ENCODE measurements around the gene CTBP2.

Gene CTBP2

GRCh38 chr10:125121003-125121402 lies 39.4 kb downstream of the CTBP2 start:
- no peak for DNase-seq

DNA sequence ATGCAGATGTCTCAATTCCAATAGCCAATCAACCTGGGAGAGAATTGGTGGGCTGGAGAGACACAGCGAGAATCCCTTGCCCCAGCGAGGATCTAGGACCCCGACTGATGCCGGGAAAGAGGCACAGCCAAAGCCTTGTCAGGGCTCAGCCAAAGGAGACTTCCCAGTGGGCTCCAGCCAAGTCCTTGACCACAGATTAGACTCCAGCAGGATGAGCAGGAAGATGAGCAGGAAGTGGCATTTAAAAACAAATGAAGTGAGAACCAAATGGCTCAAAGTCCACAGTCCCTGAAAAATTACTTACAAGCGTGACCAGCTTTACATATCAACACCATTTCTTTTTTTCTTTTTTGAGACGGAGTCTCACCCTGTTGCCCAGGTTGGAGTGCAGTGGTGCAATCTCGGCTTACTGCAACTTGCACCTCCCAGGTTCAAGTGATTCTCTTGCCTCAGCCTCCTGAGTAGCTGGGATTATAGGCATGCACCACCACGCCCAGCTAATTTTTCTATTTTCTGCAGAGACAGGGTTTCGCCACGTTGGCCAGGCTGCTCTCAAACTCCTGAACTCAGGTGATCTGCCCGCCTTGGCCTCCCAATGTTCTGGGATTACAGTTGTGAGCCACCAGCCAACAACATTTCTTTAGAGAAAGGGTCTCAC lies 40.2 kb downstream of the CTBP2 start:
- DNase-seq: no peak

- DNase-seq: no peak
These were observed 41.7 kb downstream of the CTBP2 start for GRCh38 chr10:125118701-125119100.

GRCh38 chr10:125118011-125118611 lies 42.3 kb downstream of the CTBP2 start:
- no peak for DNase-seq

DNA sequence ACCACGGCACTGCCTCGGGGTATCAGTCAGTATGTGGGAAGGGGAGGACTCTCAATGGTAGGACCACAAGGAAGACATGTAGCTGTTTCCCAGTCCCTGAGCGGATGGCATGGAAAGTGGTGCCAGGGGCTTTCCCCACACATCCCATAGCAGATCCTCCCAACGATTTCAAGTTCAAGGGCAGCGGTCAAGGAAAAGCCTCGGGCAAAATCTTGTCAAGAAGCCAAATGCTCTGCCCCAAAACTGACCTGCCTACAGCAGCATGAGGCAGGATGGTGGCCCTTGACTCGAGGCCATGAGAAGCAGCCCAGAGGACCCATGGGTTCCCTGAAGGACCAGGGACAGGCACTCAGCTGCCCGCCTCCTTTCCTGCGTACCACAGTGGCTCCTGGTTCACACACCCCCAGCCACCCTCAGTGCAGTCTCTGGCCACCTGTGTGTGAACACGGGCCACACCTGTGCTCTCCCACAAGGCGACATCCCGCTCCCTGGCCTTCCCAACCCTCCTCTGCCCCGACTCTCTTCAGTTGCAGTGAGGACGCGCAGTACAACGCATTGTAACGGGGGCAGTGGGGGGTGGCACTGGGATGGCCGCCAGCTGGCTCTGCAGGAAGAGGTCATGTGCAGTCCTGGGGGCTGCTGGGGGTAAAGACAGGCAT lies 43.6 kb downstream of the CTBP2 start:
- DNase-seq: no peak

DNA sequence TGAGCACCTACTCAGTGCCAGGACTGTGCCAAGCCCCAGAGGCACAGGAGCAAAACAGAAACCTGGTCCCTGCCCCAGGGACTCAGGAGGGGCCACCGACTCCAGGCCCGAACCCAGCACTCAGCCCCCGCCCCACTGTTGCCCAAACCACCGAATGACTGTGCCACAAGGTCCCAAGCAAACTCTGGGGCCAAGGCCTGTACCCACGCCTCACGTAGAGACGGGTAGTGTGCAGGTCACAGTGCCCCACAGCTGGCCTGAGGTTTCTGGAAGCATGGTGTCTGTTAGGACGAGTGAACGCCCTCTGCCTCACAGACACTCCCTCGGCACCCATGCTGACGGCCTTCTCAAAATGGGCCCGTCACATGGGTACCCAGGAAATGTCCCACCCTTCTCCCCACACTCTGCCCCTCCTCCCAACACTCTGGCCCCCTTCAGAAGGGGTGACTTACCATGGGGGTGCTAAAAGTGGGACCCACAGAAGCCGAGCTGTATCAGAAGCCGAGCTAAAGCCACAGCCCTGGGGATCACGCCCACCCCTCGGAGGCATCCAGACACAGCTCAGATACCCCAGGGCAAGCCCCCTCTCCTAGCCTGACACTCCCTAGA lies 44.2 kb downstream of the CTBP2 start:
- DNase-seq: no peak

DNA sequence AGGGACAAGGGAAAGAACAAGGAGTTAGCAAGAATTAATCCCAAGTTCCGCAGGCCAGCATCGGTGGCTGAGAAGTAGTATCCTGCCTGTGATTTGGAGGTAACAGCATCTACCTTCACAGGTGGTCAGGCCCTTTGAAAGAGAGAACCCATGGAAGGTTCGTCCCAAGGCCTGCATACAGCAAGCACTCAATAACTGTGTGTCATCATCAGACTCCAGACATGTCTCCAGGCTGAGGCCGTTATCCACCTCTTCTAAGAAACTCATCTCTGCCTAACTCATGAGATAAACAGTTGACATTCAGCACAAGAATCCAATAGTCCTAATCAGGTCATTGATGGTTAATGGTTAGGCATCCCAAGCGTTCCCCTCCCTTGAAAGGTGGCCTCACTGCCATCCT lies 45.0 kb downstream of the CTBP2 start:
- no peak for DNase-seq

DNA sequence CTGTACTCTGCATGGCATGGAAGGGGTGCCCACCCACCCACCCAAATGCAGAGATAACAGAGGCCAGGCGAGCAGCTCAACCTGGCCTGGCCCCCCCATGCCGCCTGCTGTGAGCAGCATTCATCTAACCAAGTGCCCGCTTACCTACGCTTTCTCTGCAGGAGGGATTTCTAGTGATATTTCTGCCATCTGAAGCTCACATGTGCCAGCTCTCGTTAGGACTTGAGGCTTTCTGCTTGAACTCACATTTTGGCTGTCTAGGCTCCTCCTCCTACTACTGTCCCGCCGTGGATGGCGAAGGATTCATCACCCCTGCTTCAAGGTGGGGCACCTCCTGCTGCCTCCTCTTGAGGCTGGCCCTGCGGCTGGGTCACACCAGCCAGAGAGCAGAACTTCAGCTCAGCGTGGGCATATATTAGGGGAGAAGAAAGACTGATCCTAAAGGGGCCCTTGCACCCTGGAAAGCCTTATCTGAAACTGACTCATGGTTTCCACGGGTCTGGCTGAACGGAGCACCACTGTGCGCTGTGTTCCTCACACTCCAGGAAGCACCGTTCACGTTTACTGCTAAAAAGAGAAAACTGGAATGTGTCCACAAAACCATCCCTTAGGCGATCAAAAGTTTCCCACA lies 45.5 kb downstream of the CTBP2 start:
- no peak for DNase-seq

GRCh38 chr10:125113691-125114371 lies 46.5 kb downstream of the CTBP2 start:
- DNase-seq: no peak

DNA sequence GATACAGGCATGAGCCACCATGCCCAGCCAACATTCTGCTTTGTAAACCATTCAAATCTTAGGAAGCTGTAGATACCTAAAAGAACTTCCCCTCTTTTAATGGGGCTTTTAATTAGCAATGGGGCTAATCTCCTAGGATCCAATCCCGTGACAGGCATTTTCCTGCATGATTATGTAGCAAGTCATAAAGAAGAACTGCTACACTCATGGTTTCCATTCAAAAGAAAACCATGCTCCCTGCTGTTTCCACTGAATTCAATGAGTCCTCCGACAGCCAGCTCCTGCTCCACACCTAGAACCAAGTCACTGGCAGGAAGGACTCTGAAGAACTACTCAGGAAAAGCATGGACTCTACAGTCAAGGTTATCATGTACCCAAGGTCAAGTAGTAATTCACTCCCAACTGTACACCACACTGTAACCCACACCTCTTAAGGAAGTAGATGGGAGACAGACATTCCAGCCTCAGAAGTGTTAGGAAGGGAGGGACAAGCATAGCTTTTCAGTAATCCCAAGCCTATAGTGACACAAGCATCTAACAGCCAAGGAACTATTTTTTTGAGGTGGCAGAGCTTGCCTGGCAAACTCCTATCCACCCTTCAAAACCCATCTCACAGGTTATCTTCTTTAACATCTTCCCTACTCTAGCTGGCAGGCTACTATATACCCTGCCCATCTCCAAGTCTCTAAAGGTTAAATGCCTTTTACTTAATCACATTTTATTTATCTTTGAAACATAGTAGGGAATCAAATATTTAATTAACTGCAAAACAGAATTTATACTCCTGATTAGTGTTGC lies 47.5 kb downstream of the CTBP2 start:
- DNase-seq: no peak

DNA sequence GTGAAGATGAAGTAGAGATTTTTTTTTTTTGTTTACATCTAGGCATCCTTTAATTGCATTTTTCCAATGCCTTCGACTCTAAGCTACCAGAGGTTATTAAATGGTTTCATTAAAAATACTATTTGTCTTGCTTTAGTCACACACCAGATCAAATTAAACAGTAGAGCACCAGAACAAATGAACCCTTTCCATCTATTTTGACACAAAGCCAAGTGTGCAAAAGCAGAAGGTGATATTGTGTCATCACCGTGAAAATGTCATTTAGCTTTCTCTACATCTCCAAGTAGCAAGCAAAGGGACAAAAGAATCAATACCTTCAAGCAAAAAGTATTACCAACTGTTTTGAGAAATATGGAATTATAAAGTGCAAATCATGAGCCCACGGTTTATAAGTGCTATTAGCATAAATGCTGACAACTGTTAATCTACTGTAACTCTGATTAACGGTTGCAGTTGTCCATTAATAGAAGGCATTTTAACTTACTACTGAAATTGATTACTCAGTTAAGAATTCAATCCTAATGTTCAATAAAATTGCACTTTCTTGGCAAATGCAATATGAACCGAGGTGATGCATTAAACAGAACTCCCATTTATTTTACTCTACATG lies 49.1 kb downstream of the CTBP2 start:
- no peak for DNase-seq

DNA sequence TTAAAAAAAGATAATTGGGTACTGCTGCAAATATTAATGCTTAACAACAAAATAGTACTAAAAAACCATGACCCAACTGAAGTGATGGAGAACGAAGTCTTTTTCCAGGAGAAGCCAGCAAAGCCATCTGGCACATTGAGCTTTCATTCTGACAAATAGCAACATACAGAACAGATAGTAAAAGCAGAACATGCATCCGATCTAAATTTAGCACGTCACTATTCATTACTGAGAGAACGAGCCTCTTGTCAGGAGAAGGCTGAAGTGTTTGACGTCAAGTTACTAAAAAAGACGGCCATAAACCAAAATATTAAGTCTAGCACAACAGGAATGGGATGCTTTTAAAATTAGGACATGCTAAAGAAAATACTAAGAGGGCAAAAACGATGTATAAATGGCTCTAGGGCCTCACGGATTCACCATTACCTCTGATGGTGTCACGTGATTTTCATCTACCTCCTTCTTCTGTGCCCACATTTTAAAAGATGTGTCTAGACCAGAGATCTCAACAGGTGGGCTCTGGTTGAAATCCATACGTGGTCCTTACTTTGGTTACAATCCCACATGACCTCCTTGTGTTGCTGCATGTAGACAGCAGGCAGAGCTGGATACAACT lies 52.3 kb downstream of the CTBP2 start:
- no peak for DNase-seq

DNA sequence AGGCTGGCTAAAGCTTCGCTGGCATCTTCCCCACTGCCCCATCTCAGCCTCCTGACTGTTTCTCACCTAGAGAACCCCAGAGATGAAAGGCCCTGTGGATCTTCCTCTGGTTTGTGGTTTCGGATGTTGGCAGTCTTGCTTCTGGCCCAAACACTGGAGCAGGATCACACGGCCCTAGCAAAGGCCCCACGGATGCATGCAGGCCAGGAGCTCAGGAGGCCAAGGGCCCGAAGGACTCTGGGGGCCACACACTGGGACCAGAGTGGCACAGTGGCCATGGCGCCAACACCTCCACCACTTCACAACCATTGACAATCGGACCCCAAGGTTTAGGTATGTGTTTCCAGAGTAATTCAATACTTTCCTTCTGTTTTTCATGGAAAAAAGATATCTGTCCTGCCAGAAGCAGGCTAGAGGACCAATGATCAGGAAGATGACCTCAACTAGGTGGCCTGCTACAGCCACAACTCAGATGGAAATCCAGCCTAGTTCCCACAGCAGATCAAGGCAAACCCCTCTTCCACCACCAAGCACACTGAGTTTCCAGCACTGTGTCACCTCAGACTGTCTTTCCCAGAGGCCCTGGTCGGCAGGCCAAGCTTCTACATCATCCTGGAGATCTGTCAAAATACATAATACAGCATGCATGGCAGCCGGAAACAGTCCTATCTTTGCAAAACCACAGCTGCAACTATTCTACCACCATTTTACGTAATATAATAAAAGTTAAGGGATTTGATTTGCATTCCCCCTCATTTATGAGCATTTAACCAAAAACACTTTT lies 53.0 kb downstream of the CTBP2 start:
- DNase-seq: no peak

DNA sequence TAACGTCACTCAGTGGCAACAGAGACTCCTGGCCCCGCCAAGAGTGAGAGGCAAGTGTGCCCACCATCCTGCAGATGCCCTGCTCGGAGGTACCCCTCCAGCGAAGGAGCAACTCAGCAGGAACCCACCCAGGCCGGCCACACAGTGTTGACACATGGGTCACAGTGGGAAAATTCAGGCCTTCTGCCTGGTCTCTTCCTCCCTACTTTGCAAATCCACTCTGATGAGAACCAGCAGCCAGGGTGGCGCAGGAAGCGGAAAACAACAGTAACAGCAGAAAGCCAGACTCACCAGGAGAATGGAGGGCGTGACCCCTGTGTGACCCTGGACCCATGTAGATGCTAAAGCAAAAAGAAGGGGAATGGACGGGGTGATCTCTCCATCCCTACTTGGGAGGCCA lies 53.8 kb downstream of the CTBP2 start:
- DNase-seq: no peak

DNA sequence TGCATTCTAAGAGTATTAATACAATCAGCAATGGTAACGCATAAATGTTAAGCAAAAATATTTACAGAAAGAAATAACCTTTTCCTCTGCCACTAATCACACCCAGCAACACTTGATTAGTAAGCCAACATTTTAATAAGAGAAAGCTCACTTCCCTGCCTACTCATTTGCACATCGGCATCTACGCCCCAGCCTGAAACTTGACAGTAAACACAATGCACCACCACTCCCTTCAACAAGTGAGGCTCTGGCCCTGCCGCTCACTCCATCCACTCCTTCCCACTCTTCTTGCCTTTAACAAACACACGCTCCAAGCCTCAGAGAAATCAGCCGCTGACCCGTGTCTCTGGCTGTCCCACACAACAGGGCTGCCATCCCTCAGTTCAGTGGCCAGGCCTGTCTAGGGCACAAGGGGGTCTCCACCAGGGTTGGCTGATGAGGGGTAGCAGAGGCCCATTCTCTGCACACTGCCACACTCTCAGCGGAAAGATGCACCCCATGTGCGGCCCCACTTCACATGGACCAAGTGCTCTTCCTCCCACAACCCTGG lies 54.6 kb downstream of the CTBP2 start:
- DNase-seq: no peak

DNA sequence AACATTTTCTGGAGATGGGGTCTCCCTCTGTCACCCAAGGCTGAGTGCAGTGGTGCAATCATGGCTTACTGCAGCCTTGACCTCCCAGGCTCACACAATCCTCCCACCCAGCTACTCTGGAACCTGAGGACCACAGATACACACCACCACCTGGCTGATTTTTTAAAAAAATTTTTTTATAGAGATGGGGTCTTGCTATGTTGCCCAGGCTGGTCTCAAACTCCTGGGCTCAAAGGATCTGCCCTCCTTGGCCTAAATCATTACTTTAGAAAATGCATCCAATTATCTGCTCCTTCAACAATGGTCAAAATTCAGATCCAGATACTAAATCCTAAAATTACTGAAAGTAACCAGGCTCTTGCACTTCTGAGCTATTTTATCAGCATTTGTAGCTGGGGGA lies 55.2 kb downstream of the CTBP2 start:
- no peak for DNase-seq

- DNase-seq: no peak
These were observed 55.8 kb downstream of the CTBP2 start for GRCh38 chr10:125104559-125104958.

DNA sequence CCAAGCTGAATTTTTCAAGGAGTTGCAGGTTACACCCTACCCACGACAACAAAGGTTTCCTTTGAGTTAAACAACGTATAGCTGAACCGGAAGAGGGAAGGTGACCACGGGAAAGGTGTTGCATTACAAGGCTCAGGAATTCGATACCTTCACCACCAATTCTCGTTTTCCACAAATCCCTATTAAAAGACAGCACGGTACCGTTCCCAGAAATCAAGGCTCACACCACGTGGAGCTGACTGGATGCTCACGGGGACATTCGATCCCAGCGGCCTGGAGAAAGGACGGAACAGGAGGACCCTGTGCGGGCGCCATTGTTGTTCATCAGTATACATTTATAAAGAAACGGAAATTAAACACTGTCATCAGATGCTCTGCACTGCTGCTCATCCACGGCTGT lies 56.4 kb downstream of the CTBP2 start:
- DNase-seq: no peak

DNA sequence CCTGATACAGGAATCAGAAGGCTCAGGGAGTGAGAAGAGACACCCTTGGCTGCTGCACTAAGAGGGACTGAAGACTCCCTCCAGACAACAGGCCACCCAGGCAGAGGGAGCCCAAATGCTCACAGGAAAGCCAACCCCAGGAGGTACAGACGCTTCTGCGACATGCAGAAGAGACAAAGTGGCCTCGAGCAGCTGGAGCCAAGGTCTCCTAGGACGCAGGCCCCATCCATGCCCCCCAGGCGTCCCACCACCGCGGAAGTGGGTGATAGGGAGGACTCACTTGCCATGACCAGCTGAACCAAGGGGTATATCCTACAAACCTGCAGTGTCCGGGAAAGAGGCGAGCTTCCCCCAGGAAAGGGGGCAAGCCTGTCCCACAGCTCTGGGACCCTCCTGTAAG lies 56.9 kb downstream of the CTBP2 start:
- no peak for DNase-seq

DNA sequence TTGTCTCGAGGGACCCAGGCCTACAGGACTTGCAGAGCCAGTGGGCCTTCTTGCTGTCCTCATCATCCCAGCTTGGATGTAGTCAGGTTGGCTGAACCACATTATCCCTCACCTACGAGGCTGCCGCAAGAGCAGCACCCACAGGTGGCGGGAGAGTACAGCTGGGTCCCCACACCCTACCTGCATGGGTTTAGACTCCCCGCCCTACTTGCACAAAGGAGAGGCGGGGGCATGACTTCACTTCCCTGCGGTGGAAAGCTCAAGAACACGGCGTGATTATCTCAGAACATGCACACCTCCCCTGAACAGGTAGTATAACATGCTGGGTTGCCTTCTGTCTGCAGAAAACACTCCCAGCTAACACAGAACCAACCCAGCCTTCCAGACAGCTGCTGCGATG lies 57.5 kb downstream of the CTBP2 start:
- no peak for DNase-seq
